Ovary (tissue), 9 donors: Measurements from ENCODE around the gene CUBN. TPM values are rescaled to one million over a fixed set of nuclear protein-coding genes. Genes with fewer than 3 reads are reported as not detected.

Source experiments
- DNase-seq, 5 donors: peaks; one replicate each; pipeline ENCODE4 v3.0.0-alpha.2; 2019 to 2020
- H3K27ac ChIP-seq, 2 donors: fragments of 200-600 bp; one replicate each; pipeline versions ENCODE4 v1.5.1 to v1.8.0; 2019 to 2022
- H3K27me3 ChIP-seq: fragments of 200-600 bp; one replicate; pipeline ENCODE4 v1.8.0; 2022
- H3K36me3 ChIP-seq: fragments of 200-600 bp; sonication (generic); one replicate; pipeline ENCODE4 v1.5.1; 2019
- H3K4me1 ChIP-seq: one replicate; pipeline ENCODE4 v1.8.1; 2013; ENCODE audit warnings: mild to moderate bottlenecking, moderate library complexity; ENCODE audit not compliant: insufficient read depth
- H3K4me3 ChIP-seq: fragments of 200-600 bp; sonication (generic); one replicate; pipeline ENCODE4 v1.5.1; 2017
- H3K9me3 ChIP-seq, 2 donors: fragments of 200-600 bp in 1 of 2; sonication (generic) in 1 of 2; one replicate each; pipeline versions ENCODE4 v1.5.1 to v1.8.1; 2013 to 2019; ENCODE audit warnings: mild to moderate bottlenecking in 1 of 2, moderate library complexity in 1 of 2
- CTCF ChIP-seq, 3 donors: fragments of 450-650 bp in 2 of 3; fragments of 200-600 bp in 1 of 3; IDR thresholded peaks; one replicate each; pipeline versions ENCODE4 v1.5.1 to v1.8.0; 2016 to 2022; ENCODE audit warnings: antibody characterized with exemption in 3 of 3, mild to moderate bottlenecking in 1 of 3
- EP300 ChIP-seq: sonication (generic); formaldehyde crosslinking; IDR thresholded peaks from one replicate; pipeline ENCODE4 v1.6.1; 2017; ENCODE audit warnings: antibody characterized with exemption
- POLR2A ChIP-seq: fragments of 450-650 bp; IDR thresholded peaks from one replicate; pipeline ENCODE4 v1.6.1; 2017; ENCODE audit warnings: antibody characterized with exemption, mild to moderate bottlenecking, moderate library complexity
- WGBS, 3 donors: extraction: QIAGEN DNeasy Blood & Tissue Kit in 1 of 3; methylation state at CpG; one replicate each; pipeline versions ENCODE4 v1.1.5 to v1.1.7; 2013 to 2017; 5-methylcytosine and 5-hydroxymethylcytosine counted together
- intact Hi-C, 4 donors: fragments of 100-400 bp; cut with DNase I; formaldehyde crosslinking; loops; one replicate each; pipeline versions ENCODE4 v1.11.0 to v1.15.1; 2022 to 2023
- polyA plus RNA-seq, 2 donors: library from polyadenylated mRNA; stranded (reverse); fragments of 200-250 nt in 1 of 2; fragments of 350-450 nt in 1 of 2; fragmentation: Illumina TruSeq in 1 of 2; extraction: RNeasy Lipid Tissue Mini Kit (QIAGEN cat#74804) in 1 of 2; gene quantifications; one replicate each; pipeline ENCODE4 v1.2.3, GENCODE V29; 2013 to 2014
- total RNA-seq, 7 donors: library from RNA; depleted of rRNA in 2 of 7; stranded (reverse); fragments of >200 nt in 2 of 7; fragmentation: NEBNext Ultra II Directional in 3 of 7; extraction: Animal tissue kit (Norgen Biotek cat#: 25700) in 3 of 7; gene quantifications; one replicate each; pipeline versions ENCODE4 v1.1.0 to v1.2.4, GENCODE V29; 2016 to 2023
- donor health status: DM: no; HTN: no; CAD: no; lungs with moderate emphysema.
- donor health status: DM: no; HTN: no; CAD: no.
- donor health status: Bipolar disorder and iron deficiency.
- donor health status: DM: yes; HTN: yes; CAD: no.
- donor health status: DM: no; HTN: no; CAD: no.
- donor health status: DM: yes; HTN: yes; CAD: no.

Gene CUBN
- total and polyA plus RNA-seq, 9 donors: 1.9 to 5.8 (median 4.0) TPM

- Histone ChIP-seq H3K27me3 (no peaks in the 10 kb centered on the region), H3K27ac (no peak overlapping the region), H3K4me1 (no peaks in the 10 kb centered on the region), H3K36me3 (no peaks in the 10 kb centered on the region), H3K9me3 (no peaks in the 10 kb centered on the region), H3K4me3 (no peak overlapping the region)
- intact Hi-C loops: no loop called here
- DNase-seq: no peak
- no peak for TF ChIP-seq EP300
- no peak for TF ChIP-seq POLR2A
- 93 to 94% (median 93%) methylated on average over 4 of the region's 4 CpGs for WGBS, 3 donors
These were observed 246.5 kb downstream of the CUBN start for GRCh38 chr10:16883084-16883483.

GRCh38 chr10:16870331-16870730 lies 259.3 kb downstream of the CUBN start:
- WGBS, 3 donors: 87 to 91% (median 91%) methylated on average over 3 of the region's 3 CpGs
- TF ChIP-seq POLR2A (no peak), CTCF (IDR thresholded peaks at IDR 0.05) (no peak), EP300 (no peak)
- Histone ChIP-seq H3K27me3 (no peaks in the 10 kb centered on the region), H3K36me3 (no peaks in the 10 kb centered on the region), H3K4me3 (no peak overlapping the region), H3K4me1 (no peaks in the 10 kb centered on the region), H3K27ac (no peak overlapping the region), H3K9me3 (no peaks in the 10 kb centered on the region)
- DNase-seq: no peak
- intact Hi-C loops: no loop called here

GRCh38 chr10:16867990-16868389 lies 261.6 kb downstream of the CUBN start:
- intact Hi-C loops: no loop called here
- TF ChIP-seq POLR2A (no peak), CTCF (IDR thresholded peaks at IDR 0.05) (no peak), EP300 (no peak)
- H3K4me3 ChIP-seq: no peak overlapping the region
- no peaks in the 10 kb centered on the region for H3K27me3 ChIP-seq
- no peak overlapping the region for H3K27ac ChIP-seq
- DNase-seq: no peak
- H3K9me3 ChIP-seq: no peaks in the 10 kb centered on the region
- no peaks in the 10 kb centered on the region for H3K36me3 ChIP-seq
- H3K4me1 ChIP-seq: no peaks in the 10 kb centered on the region
- WGBS, 3 donors: 42 to 55% (median 53%) methylated on average over 4 of the region's 4 CpGs

GRCh38 chr10:16867556-16867955 lies 262.1 kb downstream of the CUBN start:
- Histone ChIP-seq H3K4me3 (no peak overlapping the region), H3K27me3 (no peaks in the 10 kb centered on the region), H3K36me3 (no peaks in the 10 kb centered on the region), H3K9me3 (no peaks in the 10 kb centered on the region), H3K27ac (no peak overlapping the region), H3K4me1 (no peaks in the 10 kb centered on the region)
- no peak for TF ChIP-seq EP300
- no peak for TF ChIP-seq POLR2A
- no peak for TF ChIP-seq CTCF (IDR thresholded peaks at IDR 0.05)
- 24 to 36% (median 30%) methylated on average over 2 of the region's 2 CpGs for WGBS, 3 donors
- no peak for DNase-seq
- intact Hi-C loops: no loop called here

GRCh38 chr10:16866541-16867275 lies 262.9 kb downstream of the CUBN start:
- no peak for TF ChIP-seq POLR2A
- TF ChIP-seq EP300: no peak
- TF ChIP-seq CTCF (IDR thresholded peaks at IDR 0.05): no peak
- Histone ChIP-seq H3K4me3 (no peak overlapping the region), H3K9me3 (no peaks in the 10 kb centered on the region), H3K27ac (no peak overlapping the region), H3K4me1 (no peaks in the 10 kb centered on the region), H3K27me3 (no peaks in the 10 kb centered on the region), H3K36me3 (no peaks in the 10 kb centered on the region)
- no peak for DNase-seq
- intact Hi-C loops: no loop called here
- WGBS, 3 donors: 94 to 96% (median 96%) methylated on average over 7 of the region's 7 CpGs
